Glutamatergic neuron (in vitro differentiated cells): ENCODE measurements around the gene ITSN1. TPM values are rescaled to one million over a fixed set of nuclear protein-coding genes. Genes with fewer than 3 reads are reported as not detected.

Source experiments
- DNase-seq: peaks from one replicate; pipeline ENCODE4 v3.0.0; 2022
- H3K27ac Mint-ChIP-seq: one replicate; pipeline ENCODE4 v1.8.0; 2020; ENCODE audit warnings: mild to moderate bottlenecking, mixed read lengths, inconsistent platforms; ENCODE audit not compliant: unreplicated experiment
- H3K27me3 Mint-ChIP-seq: one replicate; pipeline ENCODE4 v1.8.0; 2020; ENCODE audit warnings: mild to moderate bottlenecking, moderate library complexity, mixed read lengths, inconsistent platforms; ENCODE audit not compliant: unreplicated experiment
- H3K36me3 Mint-ChIP-seq: one replicate; pipeline ENCODE4 v1.8.0; 2020; ENCODE audit warnings: mild to moderate bottlenecking, mixed read lengths, inconsistent platforms; ENCODE audit not compliant: unreplicated experiment
- H3K4me1 Mint-ChIP-seq: one replicate; pipeline ENCODE4 v1.8.0; 2020; ENCODE audit warnings: mild to moderate bottlenecking, low read depth, mixed read lengths, inconsistent platforms; ENCODE audit not compliant: unreplicated experiment
- H3K4me3 Mint-ChIP-seq: one replicate; pipeline ENCODE4 v1.8.0; 2020; ENCODE audit warnings: mild to moderate bottlenecking, mixed read lengths, inconsistent platforms; ENCODE audit not compliant: unreplicated experiment
- H3K9me3 Mint-ChIP-seq: one replicate; pipeline ENCODE4 v1.8.0; 2020; ENCODE audit warnings: mild to moderate bottlenecking, moderate library complexity, mixed read lengths, inconsistent platforms; ENCODE audit not compliant: unreplicated experiment
- CTCF ChIP-seq: fragments of 200-600 bp; sonication (generic); IDR thresholded peaks from one replicate; pipeline ENCODE4 v1.5.0; 2021; ENCODE audit not compliant: partially characterized antibody, unreplicated experiment
- total RNA-seq: library from RNA; stranded (reverse); fragmentation: NEBNext Ultra II Directional; extraction: Animal tissue kit (Norgen Biotek cat#: 25700); gene quantifications from one replicate; pipeline ENCODE4 v1.2.1, GENCODE V29; 2021; ENCODE audit not compliant: unreplicated experiment

ITSN1 gene
- total RNA-seq, 1 donor from 2014 or later = 89.1 TPM

GRCh38 chr21:33857846-33858666 is 215.8 kb downstream of the ITSN1 start:
- DNase-seq = no peak
- TF ChIP-seq CTCF = no peak
- Mint-ChIP-seq H3K27me3 (peaks cover 5% of the 10 kb centered on the region), H3K4me3 (no peak overlapping the region), H3K36me3 (no peaks in the 10 kb centered on the region), H3K27ac (no peak overlapping the region), H3K4me1 (peaks cover 21% of the 10 kb centered on the region), H3K9me3 (peaks cover 4% of the 10 kb centered on the region)

- peaks cover 6% of the 10 kb centered on the region for H3K9me3 Mint-ChIP-seq
- H3K36me3 Mint-ChIP-seq = no peaks in the 10 kb centered on the region
- no peak for DNase-seq
- H3K27me3 Mint-ChIP-seq = peaks cover 1% of the 10 kb centered on the region
- no peak overlapping the region for H3K27ac Mint-ChIP-seq
- peaks cover 21% of the 10 kb centered on the region for H3K4me1 Mint-ChIP-seq
- H3K4me3 Mint-ChIP-seq = no peak overlapping the region
- no peak for TF ChIP-seq CTCF
These were observed 216.5 kb downstream of the ITSN1 start for GRCh38 chr21:33858667-33859372.

GRCh38 chr21:33859373-33860102 is 217.2 kb downstream of the ITSN1 start:
- no peak for DNase-seq
- peaks cover 1% of the 10 kb centered on the region for H3K27me3 Mint-ChIP-seq
- peaks cover 5% of the 10 kb centered on the region for H3K36me3 Mint-ChIP-seq
- TF ChIP-seq CTCF = no peak
- H3K4me3 Mint-ChIP-seq = no peak overlapping the region
- H3K4me1 Mint-ChIP-seq = peaks cover 21% of the 10 kb centered on the region
- no peak overlapping the region for H3K27ac Mint-ChIP-seq
- H3K9me3 Mint-ChIP-seq = peaks cover 6% of the 10 kb centered on the region

- peaks cover 17% of the 10 kb centered on the region for H3K4me1 Mint-ChIP-seq
- no peak overlapping the region for H3K4me3 Mint-ChIP-seq
- no peak overlapping the region for H3K27ac Mint-ChIP-seq
- H3K9me3 Mint-ChIP-seq = peaks cover 6% of the 10 kb centered on the region
- no peak for DNase-seq
- TF ChIP-seq CTCF = no peak
- H3K27me3 Mint-ChIP-seq = no peaks in the 10 kb centered on the region
- H3K36me3 Mint-ChIP-seq = peaks cover 14% of the 10 kb centered on the region
These were observed 218.1 kb downstream of the ITSN1 start for GRCh38 chr21:33860332-33860879.
